ENCODE data around the gene LYSMD4.

- TF ChIP-seq CTCF (IDR thresholded peaks at IDR 0.05) (no peak), POLR2A (IDR thresholded peaks at IDR 0.05) (no peak), POLR2AphosphoS5 (IDR thresholded peaks at IDR 0.05; ENCODE audit: insufficient read depth in 1 of 2, low read depth in 1 of 2) (no peak)
These were observed 53.0 kb downstream of the LYSMD4 start for GRCh38 chr15:99680276-99680675.

Measured in vagina (tissue), 2 donors.